ENCODE data around the gene HAX1. TPM values are rescaled to one million over a fixed set of nuclear protein-coding genes. Genes with fewer than 3 reads are reported as not detected.

The HAX1 gene
- total RNA-seq, 3 donors from 2014 or later (not counting 1 experiment from before 2014, with no cell fraction given): 36.5 to 52.8 (median 40.0) TPM

- no peak for DNase-seq
- no peaks in the 10 kb centered on the region for H3K9me3 Mint-ChIP-seq
- no CpG with 5 or more reads among the region's 1 CpG for WGBS (ENCODE audit: insufficient coverage)
- Histone ChIP-seq H3K9me3 (ENCODE audit: control insufficient read depth, insufficient read depth, low read length) (no peaks in the 10 kb centered on the region), H3K4me1 (ENCODE audit: control insufficient read depth, insufficient read depth, low read length) (no peaks in the 10 kb centered on the region), H3K27me3 (ENCODE audit: control insufficient read depth, insufficient read depth, low read length) (no peaks in the 10 kb centered on the region), H3K27ac (ENCODE audit: low read length) (no peak overlapping the region), H3K4me3 (ENCODE audit: low read length) (no peak overlapping the region), H3K36me3 (ENCODE audit: control insufficient read depth, insufficient read depth, low read length) (peaks cover 91% of the 10 kb centered on the region)
- TF ChIP-seq, protein P1, sequence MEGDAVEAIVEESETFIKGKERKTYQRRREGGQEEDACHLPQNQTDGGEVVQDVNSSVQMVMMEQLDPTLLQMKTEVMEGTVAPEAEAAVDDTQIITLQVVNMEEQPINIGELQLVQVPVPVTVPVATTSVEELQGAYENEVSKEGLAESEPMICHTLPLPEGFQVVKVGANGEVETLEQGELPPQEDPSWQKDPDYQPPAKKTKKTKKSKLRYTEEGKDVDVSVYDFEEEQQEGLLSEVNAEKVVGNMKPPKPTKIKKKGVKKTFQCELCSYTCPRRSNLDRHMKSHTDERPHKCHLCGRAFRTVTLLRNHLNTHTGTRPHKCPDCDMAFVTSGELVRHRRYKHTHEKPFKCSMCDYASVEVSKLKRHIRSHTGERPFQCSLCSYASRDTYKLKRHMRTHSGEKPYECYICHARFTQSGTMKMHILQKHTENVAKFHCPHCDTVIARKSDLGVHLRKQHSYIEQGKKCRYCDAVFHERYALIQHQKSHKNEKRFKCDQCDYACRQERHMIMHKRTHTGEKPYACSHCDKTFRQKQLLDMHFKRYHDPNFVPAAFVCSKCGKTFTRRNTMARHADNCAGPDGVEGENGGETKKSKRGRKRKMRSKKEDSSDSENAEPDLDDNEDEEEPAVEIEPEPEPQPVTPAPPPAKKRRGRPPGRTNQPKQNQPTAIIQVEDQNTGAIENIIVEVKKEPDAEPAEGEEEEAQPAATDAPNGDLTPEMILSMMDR (IDR thresholded peaks at IDR 0.05): no peak
- intact Hi-C loops (cut with micrococcal nuclease): no loop called here
- H3K4me1 Mint-ChIP-seq: peaks cover 4 to 5% of the 10 kb centered on the region in 2 donors
- ATAC-seq: no peak
- no peak overlapping the region for H3K27ac Mint-ChIP-seq
- no peak overlapping the region for H3K4me3 Mint-ChIP-seq
- peaks cover 28% of the 10 kb centered on the region for H3K36me3 Mint-ChIP-seq
- no peaks in the 10 kb centered on the region for H3K27me3 Mint-ChIP-seq (ENCODE audit: low read depth in 2 of 2)
Measured at GRCh38 chr1:154260127-154260526, 12.3 kb upstream of the HAX1 start.

DNA sequence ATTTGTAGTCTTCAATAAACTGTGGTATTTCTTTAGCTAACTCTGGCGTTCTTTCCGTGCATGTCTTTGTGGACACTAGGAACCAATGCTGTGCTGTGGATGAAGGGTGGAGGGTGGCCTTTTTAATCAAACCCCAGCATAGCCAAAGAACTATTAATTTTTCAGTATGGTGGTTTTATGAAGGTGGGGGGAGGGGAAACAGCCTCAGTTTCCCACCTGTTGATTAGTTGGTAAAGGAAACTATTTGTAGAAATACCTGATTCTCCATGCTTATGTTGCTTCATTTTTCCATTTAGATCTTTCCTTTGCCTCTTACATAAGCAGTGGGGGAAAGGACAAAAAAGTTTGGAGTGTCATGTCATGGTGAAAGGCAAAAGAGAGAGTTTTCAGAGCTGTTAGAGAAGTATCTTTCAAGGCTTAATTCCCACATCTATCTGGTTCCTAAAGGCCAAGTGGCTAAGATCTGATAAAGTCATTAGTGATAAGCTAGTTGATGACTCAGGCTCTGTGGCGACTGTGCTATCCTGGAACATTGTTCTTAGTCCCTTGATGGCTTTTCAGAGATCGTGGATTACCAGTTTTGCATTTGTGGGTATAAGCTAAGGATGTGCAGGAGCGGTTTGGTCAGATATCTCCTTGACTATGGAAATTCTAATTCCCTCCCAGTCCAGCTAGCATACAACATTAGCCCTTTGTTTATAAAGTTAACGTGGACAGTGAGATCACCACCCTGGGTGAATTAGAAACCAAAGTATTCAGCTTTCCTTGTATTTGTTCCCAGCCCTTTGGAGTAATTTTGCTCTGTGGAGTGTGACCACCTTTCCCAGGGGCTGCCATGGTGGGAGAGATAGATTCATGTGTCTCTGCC, 8.7 kb upstream of the HAX1 start:
- TF ChIP-seq, protein P1 (IDR thresholded peaks at IDR 0.05): no peak
- DNase-seq (no peak), ATAC-seq (no peak)
- H3K27ac Mint-ChIP-seq: peak overlapping the region; percentile 55 to 76
- H3K27ac ChIP-seq (ENCODE audit: low read length): no peak overlapping the region
- no peak overlapping the region for H3K4me3 Mint-ChIP-seq
- no peak overlapping the region for H3K4me3 ChIP-seq (ENCODE audit: low read length)
- H3K36me3 Mint-ChIP-seq: peaks cover 3% of the 10 kb centered on the region
- H3K27me3 Mint-ChIP-seq (ENCODE audit: low read depth in 2 of 2): no peaks in the 10 kb centered on the region
- 100% methylated on average over 2 of the region's 6 CpGs for WGBS (ENCODE audit: insufficient coverage)
- no peaks in the 10 kb centered on the region for H3K27me3 ChIP-seq (ENCODE audit: control insufficient read depth, insufficient read depth, low read length)
- H3K4me1 Mint-ChIP-seq: peaks cover 6 to 12% of the 10 kb centered on the region in 2 donors
- no peaks in the 10 kb centered on the region for H3K9me3 ChIP-seq (ENCODE audit: control insufficient read depth, insufficient read depth, low read length)
- intact Hi-C loops (cut with micrococcal nuclease): no loop called here
- peaks cover 62% of the 10 kb centered on the region for H3K36me3 ChIP-seq (ENCODE audit: control insufficient read depth, insufficient read depth, low read length)
- H3K9me3 Mint-ChIP-seq: no peaks in the 10 kb centered on the region
- H3K4me1 ChIP-seq (ENCODE audit: control insufficient read depth, insufficient read depth, low read length): peaks cover 2% of the 10 kb centered on the region

DNA sequence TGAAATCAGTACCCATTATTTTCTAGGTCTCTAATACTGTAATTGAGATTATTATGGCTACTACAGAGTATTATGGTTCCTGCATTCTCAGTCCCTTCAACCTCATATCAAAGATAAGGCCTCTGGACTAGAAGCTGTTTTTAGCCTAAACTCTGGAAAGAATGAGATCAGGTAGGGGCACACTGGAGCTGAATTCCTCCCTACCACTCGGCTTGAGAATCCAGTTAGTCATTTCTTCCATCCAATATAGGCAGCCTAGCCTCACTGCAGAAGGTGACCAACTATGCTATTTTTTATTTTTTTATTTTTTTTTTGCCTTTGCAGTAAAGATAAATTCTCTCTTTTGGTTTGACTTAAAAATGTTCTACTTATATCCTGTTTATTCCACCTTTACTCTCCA, 8.0 kb upstream of the HAX1 start:
- TF ChIP-seq, protein P1 (IDR thresholded peaks at IDR 0.05): no peak
- H3K27ac ChIP-seq (ENCODE audit: low read length): no peak overlapping the region
- H3K4me3 Mint-ChIP-seq: no peak overlapping the region
- H3K36me3 ChIP-seq (ENCODE audit: control insufficient read depth, insufficient read depth, low read length): peaks cover 62% of the 10 kb centered on the region
- H3K27ac Mint-ChIP-seq: peak overlapping the region; percentile 55 to 76
- intact Hi-C loops (cut with micrococcal nuclease): no loop called here
- no peaks in the 10 kb centered on the region for H3K9me3 Mint-ChIP-seq
- H3K4me1 Mint-ChIP-seq: peaks cover 6 to 12% of the 10 kb centered on the region in 2 donors
- no CpG with 5 or more reads among the region's 1 CpG for WGBS (ENCODE audit: insufficient coverage)
- no peaks in the 10 kb centered on the region for H3K27me3 Mint-ChIP-seq (ENCODE audit: low read depth in 2 of 2)
- no peak overlapping the region for H3K4me3 ChIP-seq (ENCODE audit: low read length)
- DNase-seq (no peak), ATAC-seq (no peak)
- H3K36me3 Mint-ChIP-seq: peaks cover 4% of the 10 kb centered on the region
- no peaks in the 10 kb centered on the region for H3K9me3 ChIP-seq (ENCODE audit: control insufficient read depth, insufficient read depth, low read length)
- H3K27me3 ChIP-seq (ENCODE audit: control insufficient read depth, insufficient read depth, low read length): no peaks in the 10 kb centered on the region
- H3K4me1 ChIP-seq (ENCODE audit: control insufficient read depth, insufficient read depth, low read length): peaks cover 2% of the 10 kb centered on the region
